H9 (cell line): ENCODE results near the gene RUNX1. TPM values are rescaled to one million over a fixed set of nuclear protein-coding genes. Genes with fewer than 3 reads are reported as not detected.

Experiments used
- DNase-seq: peaks from one replicate; pipeline ENCODE4 v3.0.0-alpha.2; 2017
- H2AFZ ChIP-seq: one replicate; pipeline ENCODE4 v1.6.1; 2013; ENCODE audit warnings: mild to moderate bottlenecking, low read length, control low read depth, moderate library complexity
- H2AK5ac ChIP-seq: 2 replicates; pipeline ENCODE4 v1.6.1; 2013; ENCODE audit warnings: low read length, control low read depth, mixed read lengths; ENCODE audit not compliant: insufficient read length
- H2BK120ac ChIP-seq: one replicate; pipeline ENCODE4 v1.6.1; 2013; ENCODE audit warnings: low read depth, mild to moderate bottlenecking, low read length, control low read depth, inconsistent platforms; ENCODE audit not compliant: poor library complexity, severe bottlenecking
- H2BK12ac ChIP-seq: 2 replicates; pipeline ENCODE4 v1.6.1; 2013; ENCODE audit warnings: low read length, control low read depth, mixed read lengths, low read depth; ENCODE audit not compliant: insufficient read length
- H2BK15ac ChIP-seq: 2 replicates; pipeline ENCODE4 v1.6.1; 2013; ENCODE audit warnings: low read depth, low read length, control low read depth
- H2BK20ac ChIP-seq: one replicate; pipeline ENCODE4 v1.6.1; 2013; ENCODE audit warnings: low read depth, mild to moderate bottlenecking, low read length, control low read depth, inconsistent platforms; ENCODE audit not compliant: poor library complexity, severe bottlenecking
- H2BK5ac ChIP-seq: 2 replicates; pipeline ENCODE4 v1.6.1; 2013; ENCODE audit warnings: low read length, control low read depth, mixed read lengths; ENCODE audit not compliant: insufficient read length
- H3K14ac ChIP-seq: 2 replicates; pipeline ENCODE4 v1.6.1; 2013; ENCODE audit warnings: low read length, control low read depth; ENCODE audit not compliant: insufficient read depth
- H3K18ac ChIP-seq: 2 replicates; pipeline ENCODE4 v1.6.1; 2013; ENCODE audit warnings: low read depth, mild to moderate bottlenecking, mixed read lengths, low read length, control low read depth; ENCODE audit not compliant: insufficient read length
- H3K23ac ChIP-seq: 2 replicates; pipeline ENCODE4 v1.6.1; 2013; ENCODE audit warnings: low read length, control low read depth, mixed read lengths, low read depth; ENCODE audit not compliant: insufficient read length
- H3K23me2 ChIP-seq: 2 replicates; pipeline ENCODE4 v1.6.1; 2013; ENCODE audit warnings: low read depth, mild to moderate bottlenecking, mixed read lengths, low read length, control low read depth; ENCODE audit not compliant: insufficient read length, poor library complexity, severe bottlenecking
- H3K27ac ChIP-seq: 2 replicates; pipeline ENCODE4 v1.5.1; 2013; ENCODE audit warnings: low read length, control low read depth, mixed read lengths, low read depth; ENCODE audit not compliant: insufficient read length
- H3K27me3 ChIP-seq: 2 replicates; pipeline ENCODE4 v1.6.1; 2013; ENCODE audit warnings: low read length, control low read depth, inconsistent platforms; ENCODE audit not compliant: insufficient read depth
- H3K4ac ChIP-seq: 2 replicates; pipeline ENCODE4 v1.6.1; 2013; ENCODE audit warnings: low read depth, mild to moderate bottlenecking, control low read depth, inconsistent platforms, low read length, moderate library complexity
- H3K4me1 ChIP-seq: 2 replicates; pipeline ENCODE4 v1.6.1; 2013; ENCODE audit warnings: low read length, control low read depth, inconsistent platforms; ENCODE audit not compliant: insufficient read depth
- H3K4me2 ChIP-seq: 2 replicates; pipeline ENCODE4 v1.6.1; 2013; ENCODE audit warnings: low read length, control low read depth, mixed read lengths; ENCODE audit not compliant: insufficient read length, insufficient read depth
- H3K56ac ChIP-seq: 2 replicates; pipeline ENCODE4 v1.6.1; 2013; ENCODE audit warnings: low read depth, mild to moderate bottlenecking, mixed read lengths, low read length, control low read depth; ENCODE audit not compliant: insufficient read length
- H3K79me1 ChIP-seq: 2 replicates; pipeline ENCODE4 v1.6.1; 2013; ENCODE audit warnings: low read depth, mild to moderate bottlenecking, moderate library complexity, low read length, control low read depth, inconsistent platforms; ENCODE audit not compliant: insufficient read depth, poor library complexity, severe bottlenecking
- H3K79me2 ChIP-seq: 2 replicates; pipeline ENCODE4 v1.6.1; 2013; ENCODE audit warnings: low read length, control low read depth, inconsistent platforms; ENCODE audit not compliant: insufficient read depth
- H3K9ac ChIP-seq: 2 replicates; pipeline ENCODE4 v1.6.1; 2013; ENCODE audit warnings: low read length, control low read depth, mixed read lengths; ENCODE audit not compliant: insufficient read length; ENCODE audit errors: extremely low read depth
- H3K9me3 ChIP-seq: one replicate; pipeline ENCODE4 v1.6.1; 2013; ENCODE audit warnings: low read depth, low read length, inconsistent platforms; ENCODE audit not compliant: control insufficient read depth
- H3T11ph ChIP-seq: one replicate; pipeline ENCODE4 v1.6.1; 2013; ENCODE audit warnings: mild to moderate bottlenecking, low read length, control low read depth, inconsistent platforms
- H4K20me1 ChIP-seq: one replicate; pipeline ENCODE4 v1.6.1; 2013; ENCODE audit not compliant: control insufficient read depth, insufficient read length, insufficient read depth
- H4K5ac ChIP-seq: 2 replicates; pipeline ENCODE4 v1.6.1; 2013; ENCODE audit warnings: low read depth, mild to moderate bottlenecking, mixed read lengths, low read length, control low read depth; ENCODE audit not compliant: insufficient read length
- H4K8ac ChIP-seq: replicated peaks from 2 replicates; pipeline ENCODE4 v1.6.1; 2013; ENCODE audit warnings: low read length, control low read depth, mixed read lengths, low read depth; ENCODE audit not compliant: insufficient read length
- H4K91ac ChIP-seq: 2 replicates; pipeline ENCODE4 v1.6.1; 2013; ENCODE audit warnings: low read depth, mild to moderate bottlenecking, moderate library complexity, mixed read lengths, low read length, control low read depth; ENCODE audit not compliant: insufficient read length
- H3K27ac Mint-ChIP-seq, 3 experiments: 2 replicates in 2 of 3; 3 replicates in 1 of 3; pipeline ENCODE4 v1.8.0; 2020 to 2021; ENCODE audit warnings: mixed read lengths in 3 of 3, mild to moderate bottlenecking in 1 of 3, moderate library complexity in 1 of 3
- H3K27me3 Mint-ChIP-seq: 2 replicates; pipeline ENCODE4 v1.8.0; 2021; ENCODE audit warnings: low read depth, mild to moderate bottlenecking, moderate library complexity, mixed read lengths
- H3K36me3 Mint-ChIP-seq, 3 experiments: 2 replicates in 2 of 3; 3 replicates in 1 of 3; pipeline ENCODE4 v1.8.0; 2020 to 2021; ENCODE audit warnings: low read depth in 3 of 3, mixed read lengths in 3 of 3; ENCODE audit not compliant: insufficient read depth in 1 of 3
- H3K4me1 Mint-ChIP-seq, 2 experiments: 2 replicates each; pipeline ENCODE4 v1.8.0; 2020; ENCODE audit warnings: mixed read lengths in 2 of 2
- H3K4me3 Mint-ChIP-seq, 2 experiments: 2 replicates in 1 of 2; 3 replicates in 1 of 2; pipeline ENCODE4 v1.8.0; 2020 to 2021; ENCODE audit warnings: mild to moderate bottlenecking in 2 of 2, mixed read lengths in 2 of 2, moderate library complexity in 1 of 2
- H3K9me3 Mint-ChIP-seq, 2 experiments: 2 replicates in 1 of 2; 3 replicates in 1 of 2; pipeline ENCODE4 v1.8.0; 2020; ENCODE audit warnings: mild to moderate bottlenecking in 2 of 2, mixed read lengths in 2 of 2, moderate library complexity in 1 of 2
- WGBS: extraction: QIAGEN DNeasy Blood & Tissue Kit; methylation state at CpG from one replicate; pipeline ENCODE4 v1.1.7; 2013; ENCODE audit warnings: missing lambda C conversion rate, low lambda C conversion rate, mixed read lengths; ENCODE audit not compliant: insufficient read length; ENCODE audit errors: extremely low coverage; 5-methylcytosine and 5-hydroxymethylcytosine counted together
- total RNA-seq: library from RNA; stranded (reverse); gene quantifications from 2 replicates; pipeline ENCODE4 v1.2.1, GENCODE V29; 2021
- TF ChIP-seq, protein P1 (sequence below): fragments of 200-600 bp; sonication (generic); conservative IDR thresholded peaks from 3 replicates; pipeline ENCODE4 v1.8.0; 2021; ENCODE audit warnings: antibody characterized with exemption, mild to moderate bottlenecking

The RUNX1 gene
- total RNA-seq, 1 experiment from 2014 or later = 0.72 TPM

DNA sequence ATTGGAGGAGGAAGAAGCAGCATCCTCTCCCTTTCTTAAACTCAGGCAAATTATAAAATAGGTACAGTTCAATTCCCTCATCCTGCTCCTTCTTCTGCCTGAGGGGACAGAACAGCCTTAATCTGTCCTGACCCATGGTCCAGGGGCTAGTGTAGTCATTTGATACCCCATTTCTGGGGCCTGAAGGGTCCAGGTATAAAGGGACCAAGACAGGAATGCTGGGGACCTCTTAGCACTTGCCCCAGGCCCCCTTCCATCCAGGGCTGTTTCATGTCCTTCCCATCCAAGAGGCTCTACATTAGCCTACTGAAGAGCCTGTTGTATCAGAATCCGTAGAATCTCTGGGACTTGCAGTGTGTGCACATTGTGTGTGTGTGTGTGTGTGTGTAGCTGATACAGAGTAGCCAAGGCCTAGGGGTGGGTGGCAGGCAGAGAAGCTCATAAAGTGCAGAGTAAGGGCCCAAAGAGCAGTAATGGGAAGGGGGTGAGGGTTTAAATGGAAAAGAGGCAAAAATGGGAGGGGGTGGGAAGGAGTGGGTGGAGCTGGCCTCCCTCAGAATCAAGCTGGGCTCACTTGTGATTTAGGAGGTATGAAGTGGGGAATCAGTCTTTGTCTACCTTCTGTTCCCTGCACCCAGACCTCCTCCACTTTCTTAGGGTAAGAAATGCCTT lies 32.4 kb downstream of the RUNX1 start:
- H2AK5ac ChIP-seq = no peak overlapping the region
- H4K5ac ChIP-seq = no peak overlapping the region
- H3K23ac ChIP-seq = no peak overlapping the region
- H3K14ac ChIP-seq = no peak overlapping the region
- H3K9me3 Mint-ChIP-seq = no peaks in the 10 kb centered on the region
- no peaks in the 10 kb centered on the region for H4K20me1 ChIP-seq
- no peaks in the 10 kb centered on the region for H3K4me1 ChIP-seq
- WGBS = no CpG with 5 or more reads among the region's 1 CpG
- H3K4me2 ChIP-seq = no peak overlapping the region
- no peak overlapping the region for H3K4me3 Mint-ChIP-seq
- H3K79me2 ChIP-seq = no peaks in the 10 kb centered on the region
- no peak overlapping the region for H2BK20ac ChIP-seq
- no peak overlapping the region for H3K9ac ChIP-seq
- no peak overlapping the region for H4K91ac ChIP-seq
- no peak overlapping the region; a peak in 1 of 7 replicates for H3K27ac Mint-ChIP-seq
- no peak overlapping the region for H2BK12ac ChIP-seq
- no peak overlapping the region for H2BK5ac ChIP-seq
- H3K27ac ChIP-seq = no peak overlapping the region
- H3K27me3 Mint-ChIP-seq = peaks cover 4% of the 10 kb centered on the region; the same call in 1 of the 2 replicates
- DNase-seq = no peak
- no peaks in the 10 kb centered on the region for H3K27me3 ChIP-seq
- no peak overlapping the region for H2AFZ ChIP-seq
- H3K36me3 Mint-ChIP-seq = no peaks in the 10 kb centered on the region
- no peaks in the 10 kb centered on the region for H3K23me2 ChIP-seq
- no peaks in the 10 kb centered on the region for H3K79me1 ChIP-seq
- no peak overlapping the region for H3T11ph ChIP-seq
- H3K18ac ChIP-seq = no peak overlapping the region
- peaks cover 7 to 10% of the 10 kb centered on the region in 2 experiments for H3K4me1 Mint-ChIP-seq
- no peak overlapping the region for H4K8ac ChIP-seq
- no peaks in the 10 kb centered on the region for H3K9me3 ChIP-seq
- H2BK15ac ChIP-seq = no peak overlapping the region
- H3K4ac ChIP-seq = no peak overlapping the region
- no peak overlapping the region for H3K56ac ChIP-seq
- TF ChIP-seq, protein P1, sequence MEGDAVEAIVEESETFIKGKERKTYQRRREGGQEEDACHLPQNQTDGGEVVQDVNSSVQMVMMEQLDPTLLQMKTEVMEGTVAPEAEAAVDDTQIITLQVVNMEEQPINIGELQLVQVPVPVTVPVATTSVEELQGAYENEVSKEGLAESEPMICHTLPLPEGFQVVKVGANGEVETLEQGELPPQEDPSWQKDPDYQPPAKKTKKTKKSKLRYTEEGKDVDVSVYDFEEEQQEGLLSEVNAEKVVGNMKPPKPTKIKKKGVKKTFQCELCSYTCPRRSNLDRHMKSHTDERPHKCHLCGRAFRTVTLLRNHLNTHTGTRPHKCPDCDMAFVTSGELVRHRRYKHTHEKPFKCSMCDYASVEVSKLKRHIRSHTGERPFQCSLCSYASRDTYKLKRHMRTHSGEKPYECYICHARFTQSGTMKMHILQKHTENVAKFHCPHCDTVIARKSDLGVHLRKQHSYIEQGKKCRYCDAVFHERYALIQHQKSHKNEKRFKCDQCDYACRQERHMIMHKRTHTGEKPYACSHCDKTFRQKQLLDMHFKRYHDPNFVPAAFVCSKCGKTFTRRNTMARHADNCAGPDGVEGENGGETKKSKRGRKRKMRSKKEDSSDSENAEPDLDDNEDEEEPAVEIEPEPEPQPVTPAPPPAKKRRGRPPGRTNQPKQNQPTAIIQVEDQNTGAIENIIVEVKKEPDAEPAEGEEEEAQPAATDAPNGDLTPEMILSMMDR = no peak
- no peak overlapping the region for H2BK120ac ChIP-seq
